ENCODE results near the gene AIG1.

- TF ChIP-seq CTCF (IDR thresholded peaks at IDR 0.05; ENCODE audit: borderline replicate concordance, extremely low read depth, low read length, poor library complexity, severe bottlenecking) (no peak), EZH2 (IDR thresholded peaks at IDR 0.05; ENCODE audit: borderline replicate concordance, low read depth, low read length, severe bottlenecking) (no peak)
Measured at GRCh38 chr6:143363299-143363698, 302.6 kb downstream of the AIG1 start.
